Neuron (in vitro differentiated cells): ENCODE results near the gene EXTL2.

Source experiments
- H2AFZ ChIP-seq: one replicate; pipeline ENCODE4 v1.6.1; 2013; ENCODE audit warnings: low read depth, mild to moderate bottlenecking, inconsistent platforms, low read length, moderate library complexity
- H3K27me3 ChIP-seq: one replicate; pipeline ENCODE4 v1.6.1; 2013; ENCODE audit warnings: low read length; ENCODE audit not compliant: insufficient read depth
- H3K36me3 ChIP-seq: one replicate; pipeline ENCODE4 v1.6.1; 2013; ENCODE audit warnings: low read length; ENCODE audit not compliant: insufficient read depth
- H3K4me1 ChIP-seq: one replicate; pipeline ENCODE4 v1.6.1; 2013; ENCODE audit warnings: low read length; ENCODE audit not compliant: insufficient read depth
- H3K4me3 ChIP-seq: 2 replicates; pipeline ENCODE4 v1.5.1; 2013; ENCODE audit warnings: mild to moderate bottlenecking, low read length, moderate library complexity
- H3K9me3 ChIP-seq: one replicate; pipeline ENCODE4 v1.6.1; 2013; ENCODE audit warnings: low read length

EXTL2 gene

DNA sequence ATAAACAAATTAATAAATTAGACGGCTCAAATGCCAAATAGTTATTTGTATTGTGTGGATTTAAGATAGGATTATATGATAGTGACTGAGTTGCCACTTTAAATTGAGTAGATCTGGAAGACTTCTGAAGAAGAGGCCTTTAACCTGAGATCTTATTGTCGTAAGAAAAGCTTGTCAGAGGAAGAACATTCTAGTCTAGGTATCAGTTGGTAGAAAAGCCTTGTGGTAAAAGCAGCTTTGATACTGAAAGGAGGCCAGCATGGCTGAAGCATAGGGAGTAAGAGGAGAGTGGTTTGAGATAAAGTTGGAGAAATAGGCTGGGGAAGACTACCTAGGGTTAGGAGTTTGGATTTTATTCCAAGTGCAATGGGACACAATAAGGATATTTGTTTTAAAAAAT is 30.3 kb upstream of the EXTL2 start:
- Histone ChIP-seq H3K36me3 (peaks cover 27% of the 10 kb centered on the region), H3K4me3 (no peak overlapping the region), H3K9me3 (peaks cover 3% of the 10 kb centered on the region), H2AFZ (no peak overlapping the region), H3K4me1 (no peaks in the 10 kb centered on the region), H3K27me3 (no peaks in the 10 kb centered on the region)

GRCh38 chr1:100924212-100924611 is 29.6 kb upstream of the EXTL2 start:
- Histone ChIP-seq H3K4me3 (no peak overlapping the region), H3K27me3 (no peaks in the 10 kb centered on the region), H3K4me1 (no peaks in the 10 kb centered on the region), H2AFZ (no peak overlapping the region), H3K36me3 (peaks cover 23% of the 10 kb centered on the region), H3K9me3 (peaks cover 3% of the 10 kb centered on the region)

DNA sequence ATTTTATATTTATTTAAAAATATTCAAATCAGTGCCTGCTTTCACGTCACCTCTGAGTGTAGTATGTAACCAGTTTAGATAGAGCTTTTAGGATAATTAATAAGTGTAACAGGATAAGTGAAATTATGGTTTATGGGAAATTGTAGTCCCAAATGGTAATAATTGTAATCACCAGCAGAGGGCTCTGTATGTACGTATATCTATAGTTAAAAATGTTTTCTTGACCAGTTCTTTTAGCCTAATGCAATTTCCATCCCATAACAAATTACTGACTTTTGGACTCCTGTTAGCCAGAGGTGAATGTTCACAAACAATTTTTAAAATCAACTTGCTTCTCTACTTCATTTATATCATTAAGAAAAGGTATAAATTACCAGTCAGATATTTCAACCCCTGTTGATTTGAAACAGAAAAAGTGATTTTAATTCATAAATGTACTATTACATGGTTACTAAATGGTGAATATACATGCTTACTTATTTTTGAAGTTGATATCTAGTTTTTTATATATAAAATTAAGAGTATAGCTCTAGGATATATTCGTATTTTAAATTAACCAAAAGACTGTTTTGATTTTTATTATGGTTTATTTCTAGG is 26.6 kb upstream of the EXTL2 start:
- H3K4me1 ChIP-seq, result no peaks in the 10 kb centered on the region
- H3K36me3 ChIP-seq, result peaks cover 35% of the 10 kb centered on the region
- H2AFZ ChIP-seq, result no peak overlapping the region
- no peak overlapping the region for H3K4me3 ChIP-seq
- H3K9me3 ChIP-seq, result peaks cover 3% of the 10 kb centered on the region
- no peaks in the 10 kb centered on the region for H3K27me3 ChIP-seq

DNA sequence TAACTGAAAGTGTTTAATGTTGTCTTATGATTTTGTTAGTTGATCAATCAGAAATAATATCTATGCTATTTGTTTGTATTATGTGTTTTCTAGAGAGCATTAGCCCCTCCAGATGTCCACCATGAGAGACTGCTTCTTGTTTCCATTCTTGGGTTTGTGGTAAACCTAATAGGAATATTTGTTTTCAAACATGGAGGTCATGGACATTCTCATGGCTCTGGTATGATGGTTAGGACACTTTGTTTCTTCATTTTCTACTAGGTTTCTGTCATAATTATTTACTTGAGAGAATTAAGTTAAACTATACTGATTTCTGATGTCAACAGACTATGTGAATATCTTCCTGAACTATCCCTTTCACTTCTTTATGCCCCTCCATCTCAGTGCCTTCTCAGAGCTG is 17.4 kb upstream of the EXTL2 start:
- H2AFZ ChIP-seq, result no peak overlapping the region
- H3K4me3 ChIP-seq, result no peak overlapping the region
- no peaks in the 10 kb centered on the region for H3K27me3 ChIP-seq
- H3K4me1 ChIP-seq, result no peaks in the 10 kb centered on the region
- no peaks in the 10 kb centered on the region for H3K9me3 ChIP-seq
- peaks cover 74% of the 10 kb centered on the region for H3K36me3 ChIP-seq

DNA sequence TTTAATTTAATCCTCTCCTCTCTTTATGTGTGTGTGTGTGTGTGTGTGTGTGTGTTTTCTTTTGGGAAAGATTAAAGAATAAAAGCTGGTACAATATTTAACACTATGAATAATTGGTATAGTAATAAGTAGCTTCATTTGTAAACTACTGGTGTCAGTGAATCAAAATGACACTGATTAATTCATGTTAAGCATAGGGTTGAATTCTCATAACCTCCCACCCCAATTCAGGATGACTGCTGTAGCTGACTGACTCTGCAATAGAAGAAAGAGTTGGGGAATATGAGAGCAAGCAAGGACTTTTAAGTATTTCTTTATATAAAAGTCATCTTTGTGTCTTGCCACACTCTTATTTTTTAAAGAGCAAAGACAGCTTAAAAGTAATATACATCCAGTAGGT is 14.4 kb upstream of the EXTL2 start:
- no peaks in the 10 kb centered on the region for H3K4me1 ChIP-seq
- no peaks in the 10 kb centered on the region for H3K27me3 ChIP-seq
- H3K4me3 ChIP-seq, result no peak overlapping the region
- H3K36me3 ChIP-seq, result peaks cover 72% of the 10 kb centered on the region
- peaks cover 9% of the 10 kb centered on the region for H3K9me3 ChIP-seq
- H2AFZ ChIP-seq, result no peak overlapping the region

GRCh38 chr1:100907887-100908286 is 13.2 kb upstream of the EXTL2 start:
- H2AFZ ChIP-seq, result no peak overlapping the region
- no peaks in the 10 kb centered on the region for H3K27me3 ChIP-seq
- no peak overlapping the region for H3K4me3 ChIP-seq
- peaks cover 9% of the 10 kb centered on the region for H3K9me3 ChIP-seq
- peaks cover 66% of the 10 kb centered on the region for H3K36me3 ChIP-seq
- H3K4me1 ChIP-seq, result no peaks in the 10 kb centered on the region

DNA sequence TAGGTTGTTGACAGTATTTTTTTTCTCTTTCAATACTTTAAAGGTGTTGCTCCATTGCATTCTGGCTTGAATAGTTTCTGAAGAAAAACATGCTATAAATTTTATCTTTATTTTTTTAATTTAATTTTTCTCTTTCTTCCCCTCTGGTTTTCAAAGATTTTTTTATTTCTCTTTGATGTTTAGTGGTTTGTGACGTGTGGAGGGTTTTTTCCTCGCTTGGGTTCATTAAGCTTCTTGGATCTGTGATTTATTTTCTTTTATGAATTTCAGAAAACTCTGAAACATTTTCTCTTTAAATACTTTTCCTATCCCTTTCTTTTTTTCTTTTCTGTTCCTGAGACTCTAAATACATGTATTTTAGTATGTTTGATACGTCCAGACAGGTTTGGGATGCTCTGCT is 10.5 kb upstream of the EXTL2 start:
- Histone ChIP-seq H3K4me1 (no peaks in the 10 kb centered on the region), H3K9me3 (peaks cover 9% of the 10 kb centered on the region), H2AFZ (no peak overlapping the region), H3K27me3 (no peaks in the 10 kb centered on the region), H3K36me3 (peaks cover 63% of the 10 kb centered on the region), H3K4me3 (no peak overlapping the region)

GRCh38 chr1:100904528-100904927 is 9.9 kb upstream of the EXTL2 start:
- Histone ChIP-seq H2AFZ (no peak overlapping the region), H3K4me1 (no peaks in the 10 kb centered on the region), H3K36me3 (peaks cover 66% of the 10 kb centered on the region), H3K9me3 (peaks cover 9% of the 10 kb centered on the region), H3K27me3 (no peaks in the 10 kb centered on the region), H3K4me3 (no peak overlapping the region)

- no peaks in the 10 kb centered on the region for H3K27me3 ChIP-seq
- H3K9me3 ChIP-seq, result peaks cover 9% of the 10 kb centered on the region
- no peak overlapping the region for H3K4me3 ChIP-seq
- H2AFZ ChIP-seq, result no peak overlapping the region
- peaks cover 68% of the 10 kb centered on the region for H3K36me3 ChIP-seq
- no peaks in the 10 kb centered on the region for H3K4me1 ChIP-seq
These were observed 9.1 kb upstream of the EXTL2 start for GRCh38 chr1:100903777-100904176.

- Histone ChIP-seq H3K4me1 (peaks cover 7% of the 10 kb centered on the region), H3K4me3 (no peak overlapping the region), H3K27me3 (no peaks in the 10 kb centered on the region), H3K36me3 (peaks cover 59% of the 10 kb centered on the region), H2AFZ (no peak overlapping the region), H3K9me3 (peaks cover 9% of the 10 kb centered on the region)
These were observed 7.7 kb upstream of the EXTL2 start for GRCh38 chr1:100902365-100902764.

GRCh38 chr1:100896481-100896982 is 1.9 kb upstream of the EXTL2 start:
- Histone ChIP-seq H2AFZ (peak overlapping the region; percentile 79), H3K4me1 (peaks cover 27% of the 10 kb centered on the region), H3K4me3 (peak overlapping the region; percentile 59), H3K36me3 (peaks cover 32% of the 10 kb centered on the region), H3K9me3 (peaks cover 4% of the 10 kb centered on the region), H3K27me3 (no peaks in the 10 kb centered on the region)

DNA sequence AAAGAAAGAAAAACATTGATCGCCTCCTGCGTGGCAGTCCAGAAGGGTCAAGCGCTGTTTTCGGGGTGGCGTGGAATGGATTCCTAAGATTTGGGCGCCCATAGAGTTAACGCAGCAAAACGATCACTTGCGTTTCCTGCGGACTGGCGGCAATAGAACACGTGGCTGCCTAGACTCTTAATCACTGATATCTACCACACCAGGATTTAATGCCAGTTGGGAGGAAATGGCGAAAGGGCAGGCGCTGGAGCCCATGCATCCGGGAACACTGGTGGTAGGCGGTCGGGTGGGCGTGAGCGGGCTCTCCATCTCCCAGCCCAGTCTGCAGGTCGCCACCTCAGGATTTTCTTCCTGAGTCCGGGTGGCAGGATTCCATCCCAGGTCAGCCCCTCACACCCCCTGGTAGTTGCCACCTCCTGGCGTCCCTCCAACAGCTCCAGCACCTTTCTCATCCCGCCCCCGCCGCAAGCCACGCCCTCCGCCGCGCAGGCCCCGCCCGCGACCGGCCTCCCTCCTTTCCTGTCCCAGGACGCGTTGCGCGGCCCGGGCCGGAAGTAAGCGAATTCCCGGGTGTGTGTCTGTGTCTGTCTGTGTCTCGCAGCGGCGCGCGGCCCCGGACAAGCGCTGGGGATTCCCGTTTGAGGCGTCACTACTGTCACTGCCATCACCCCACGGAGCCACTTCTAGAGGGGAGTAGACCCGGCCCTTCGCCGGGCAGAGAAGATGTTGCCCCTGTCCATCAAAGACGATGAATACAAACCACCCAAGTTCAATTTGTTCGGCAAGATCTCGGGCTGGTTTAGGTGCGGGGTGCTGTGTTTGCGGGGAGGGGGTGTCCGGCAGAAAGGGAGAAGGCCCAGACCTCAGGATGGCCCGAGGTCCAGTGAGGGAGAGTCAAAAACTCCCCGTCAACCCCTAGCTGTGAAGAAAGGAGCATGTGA is 1.2 kb upstream of the EXTL2 start, which contains the start of gene SLC30A7:
SLC30A7 (plus strand) TSS at position 551 of the 941 bp plus-strand sequence; CDS start at position 724, 173 bp downstream.
- Histone ChIP-seq H2AFZ (peak within 1 kb of the TSS; percentile 79), H3K4me3 (peak within 1 kb of the TSS; percentile 59)

GRCh38 chr1:100893718-100894117 is 924 bp downstream of the EXTL2 start:
- Histone ChIP-seq H3K36me3 (peaks cover 14% of the 10 kb centered on the region), H2AFZ (no peak overlapping the region), H3K9me3 (peaks cover 23% of the 10 kb centered on the region), H3K4me1 (peaks cover 27% of the 10 kb centered on the region), H3K4me3 (peak overlapping the region; percentile 59), H3K27me3 (no peaks in the 10 kb centered on the region)

More for the DNA sequence above, 1.2 kb upstream of the EXTL2 start, which contains the start of gene SLC30A7:
- Histone ChIP-seq H3K4me1 (peaks cover 27% of the 10 kb centered on the region), H3K36me3 (peaks cover 34% of the 10 kb centered on the region), H3K9me3 (peaks cover 11% of the 10 kb centered on the region), H3K27me3 (no peaks in the 10 kb centered on the region)
